Loucy (cell line): ENCODE data around the gene POT1.

ENCODE experiments used
- H2AFZ ChIP-seq: fragments of 200-600 bp; sonication (generic); 2 replicates; pipeline ENCODE4 v1.6.0; 2016; ENCODE audit warnings: antibody characterized with exemption, mild to moderate bottlenecking, low read length, moderate library complexity
- H3F3A ChIP-seq: fragments of 200-600 bp; 2 replicates; pipeline ENCODE4 v1.6.0; 2016; ENCODE audit warnings: antibody characterized with exemption, low read depth, mild to moderate bottlenecking
- H3K27me3 ChIP-seq: fragments of 200-600 bp; sonication (generic); 2 replicates; pipeline ENCODE4 v1.6.1; 2014; ENCODE audit warnings: low read length, mild to moderate bottlenecking; ENCODE audit not compliant: insufficient read depth, poor library complexity, severe bottlenecking
- H3K36me3 ChIP-seq: fragments of 200-600 bp; sonication (generic); 2 replicates; pipeline ENCODE4 v1.6.1; 2016; ENCODE audit warnings: low read length; ENCODE audit not compliant: insufficient read depth
- H3K4me1 ChIP-seq: fragments of 200-600 bp; sonication (generic); 2 replicates; pipeline ENCODE4 v1.5.1; 2014; ENCODE audit warnings: low read length, mild to moderate bottlenecking; ENCODE audit not compliant: insufficient read depth, poor library complexity, severe bottlenecking
- H3K4me2 ChIP-seq: fragments of 200-600 bp; sonication (generic); 2 replicates; pipeline ENCODE4 v1.6.0; 2014; ENCODE audit warnings: antibody characterized with exemption, low read length, low read depth, mild to moderate bottlenecking; ENCODE audit not compliant: poor library complexity, severe bottlenecking
- H3K4me3 ChIP-seq: fragments of 200-600 bp; sonication (generic); 2 replicates; pipeline ENCODE4 v1.5.1; 2014; ENCODE audit warnings: low read length, mild to moderate bottlenecking, mixed read lengths; ENCODE audit not compliant: poor library complexity, severe bottlenecking
- H3K79me2 ChIP-seq: fragments of 200-600 bp; sonication (generic); 2 replicates; pipeline ENCODE4 v1.6.1; 2014; ENCODE audit warnings: low read length; ENCODE audit not compliant: insufficient read depth
- H3K9ac ChIP-seq: fragments of 200-600 bp; sonication (generic); 2 replicates; pipeline ENCODE4 v1.6.0; 2014; ENCODE audit warnings: mild to moderate bottlenecking, low read depth, low read length, moderate library complexity; ENCODE audit not compliant: poor library complexity, severe bottlenecking
- H3K9me2 ChIP-seq: fragments of 200-600 bp; sonication (generic); replicated peaks from 2 replicates; pipeline ENCODE4 v1.6.1; 2016; ENCODE audit warnings: low read depth, low read length, mixed read lengths
- H3K9me3 ChIP-seq: fragments of 200-600 bp; sonication (generic); 2 replicates; pipeline ENCODE4 v1.6.1; 2014; ENCODE audit warnings: mild to moderate bottlenecking, antibody characterized with exemption, low read length, low read depth; ENCODE audit not compliant: insufficient read depth
- H4K20me1 ChIP-seq: fragments of 200-600 bp; sonication (generic); 2 replicates; pipeline ENCODE4 v1.6.0; 2014; ENCODE audit warnings: antibody characterized with exemption, low read length, mild to moderate bottlenecking; ENCODE audit not compliant: insufficient read depth, poor library complexity, severe bottlenecking
- CTCF ChIP-seq: fragments of 200-600 bp; sonication (generic); conservative IDR thresholded peaks from 2 replicates; pipeline ENCODE4 v1.5.1; 2014; ENCODE audit warnings: mild to moderate bottlenecking, antibody characterized with exemption, low read length
- EZH2phosphoT487 ChIP-seq: fragments of 200-600 bp; IDR thresholded peaks from 2 replicates; pipeline ENCODE4 v1.6.1; 2018; ENCODE audit warnings: antibody characterized with exemption, mild to moderate bottlenecking, moderate library complexity, borderline replicate concordance

POT1 gene

GRCh38 chr7:124956160-124956559, 26.5 kb upstream of the POT1 start:
- no peak overlapping the region for H2AFZ ChIP-seq
- H3K27me3 ChIP-seq: no peaks in the 10 kb centered on the region
- H3F3A ChIP-seq: no peaks in the 10 kb centered on the region
- H3K9me2 ChIP-seq: no peaks in the 10 kb centered on the region
- no peak overlapping the region for H3K4me2 ChIP-seq
- H3K36me3 ChIP-seq: no peaks in the 10 kb centered on the region
- H4K20me1 ChIP-seq: no peaks in the 10 kb centered on the region
- no peak for TF ChIP-seq EZH2phosphoT487
- no peak for TF ChIP-seq CTCF
- H3K4me3 ChIP-seq: no peak overlapping the region
- no peaks in the 10 kb centered on the region for H3K9me3 ChIP-seq
- H3K4me1 ChIP-seq: no peaks in the 10 kb centered on the region
- no peak overlapping the region for H3K9ac ChIP-seq
- no peaks in the 10 kb centered on the region for H3K79me2 ChIP-seq

- no peak overlapping the region for H3K4me3 ChIP-seq
- no peak overlapping the region for H3K4me2 ChIP-seq
- no peaks in the 10 kb centered on the region for H3F3A ChIP-seq
- H2AFZ ChIP-seq: no peak overlapping the region
- no peak overlapping the region for H3K9ac ChIP-seq
- H3K79me2 ChIP-seq: no peaks in the 10 kb centered on the region
- no peaks in the 10 kb centered on the region for H3K36me3 ChIP-seq
- no peaks in the 10 kb centered on the region for H3K4me1 ChIP-seq
- no peak for TF ChIP-seq CTCF
- TF ChIP-seq EZH2phosphoT487: no peak
- H3K27me3 ChIP-seq: no peaks in the 10 kb centered on the region
- no peaks in the 10 kb centered on the region for H4K20me1 ChIP-seq
- H3K9me3 ChIP-seq: no peaks in the 10 kb centered on the region
- no peaks in the 10 kb centered on the region for H3K9me2 ChIP-seq
Observed at GRCh38 chr7:124954790-124955189, 25.2 kb upstream of the POT1 start.

GRCh38 chr7:124945680-124946079, 16.1 kb upstream of the POT1 start:
- no peaks in the 10 kb centered on the region for H3K9me3 ChIP-seq
- no peak overlapping the region for H2AFZ ChIP-seq
- H3F3A ChIP-seq: no peaks in the 10 kb centered on the region
- no peak overlapping the region for H3K4me2 ChIP-seq
- H3K27me3 ChIP-seq: no peaks in the 10 kb centered on the region
- no peaks in the 10 kb centered on the region for H3K9me2 ChIP-seq
- H3K9ac ChIP-seq: no peak overlapping the region
- H4K20me1 ChIP-seq: no peaks in the 10 kb centered on the region
- H3K36me3 ChIP-seq: no peaks in the 10 kb centered on the region
- H3K4me1 ChIP-seq: no peaks in the 10 kb centered on the region
- no peaks in the 10 kb centered on the region for H3K79me2 ChIP-seq
- TF ChIP-seq CTCF (no peak), EZH2phosphoT487 (no peak)
- H3K4me3 ChIP-seq: no peak overlapping the region
